Type B pancreatic cell (in vitro differentiated cells): ENCODE measurements around the gene ODF4. TPM values are rescaled to one million over a fixed set of nuclear protein-coding genes. Genes with fewer than 3 reads are reported as not detected.
A peak's percentile ranks its signal among the peaks of the same experiment; 100 is the strongest.
"Not testable (repeated sequence)": the region's sequence is repeated elsewhere in the genome, so short reads cannot be mapped to it uniquely, and the experiment has no call there.

Experiments
- DNase-seq: peaks from one replicate; pipeline ENCODE4 v3.0.0; 2021; ENCODE audit warnings: mixed read lengths; ENCODE audit not compliant: unreplicated experiment; ENCODE audit errors: extremely low spot score
- H3K27ac Mint-ChIP-seq: 2 replicates; pipeline ENCODE4 v1.8.0; 2021; ENCODE audit warnings: mild to moderate bottlenecking, mixed read lengths
- H3K27me3 Mint-ChIP-seq: 2 replicates; pipeline ENCODE4 v1.8.0; 2021; ENCODE audit warnings: mixed read lengths
- H3K36me3 Mint-ChIP-seq: 2 replicates; pipeline ENCODE4 v1.8.0; 2021; ENCODE audit warnings: mixed read lengths
- H3K4me1 Mint-ChIP-seq: one replicate; pipeline ENCODE4 v1.8.0; 2021; ENCODE audit warnings: mixed read lengths; ENCODE audit not compliant: unreplicated experiment
- H3K4me3 Mint-ChIP-seq: 2 replicates; pipeline ENCODE4 v1.8.0; 2021; ENCODE audit warnings: mild to moderate bottlenecking, mixed read lengths
- H3K9me3 Mint-ChIP-seq: 2 replicates; pipeline ENCODE4 v1.8.0; 2021; ENCODE audit warnings: mixed read lengths
- CTCF ChIP-seq: fragments of 200-600 bp; sonication (generic); conservative IDR thresholded peaks from 2 replicates; pipeline ENCODE4 v1.5.0; 2021; ENCODE audit warnings: antibody characterized with exemption, mild to moderate bottlenecking
- total RNA-seq: library from RNA; stranded (reverse); gene quantifications from 2 replicates; pipeline ENCODE4 v1.2.1, GENCODE V29; 2021; ENCODE audit warnings: low replicate concordance

Gene ODF4
- total RNA-seq, 1 donor from 2014 or later, result not detected

GRCh38 chr17:8371786-8372185 lies 32.1 kb downstream of the ODF4 start:
- no peak for TF ChIP-seq CTCF
- Mint-ChIP-seq H3K4me3 (no peak overlapping the region), H3K27me3 (no peaks in the 10 kb centered on the region)

GRCh38 chr17:8372422-8372821 lies 32.8 kb downstream of the ODF4 start:
- DNase-seq, result no peak
- H3K36me3 Mint-ChIP-seq, result peaks cover 24% of the 10 kb centered on the region
- no peaks in the 10 kb centered on the region for H3K9me3 Mint-ChIP-seq
- no peak for TF ChIP-seq CTCF
- H3K27ac Mint-ChIP-seq, result peak overlapping the region; percentile 41
- H3K27me3 Mint-ChIP-seq, result no peaks in the 10 kb centered on the region
- H3K4me3 Mint-ChIP-seq, result no peak overlapping the region
- H3K4me1 Mint-ChIP-seq, result peaks cover 12% of the 10 kb centered on the region

More at GRCh38 chr17:8371786-8372185, 32.1 kb downstream of the ODF4 start:
- no peak for DNase-seq
- Mint-ChIP-seq H3K4me1 (peaks cover 9% of the 10 kb centered on the region), H3K9me3 (no peaks in the 10 kb centered on the region), H3K27ac (no peak overlapping the region), H3K36me3 (peaks cover 21% of the 10 kb centered on the region)

GRCh38 chr17:8373856-8374255 lies 34.2 kb downstream of the ODF4 start:
- peaks cover 27% of the 10 kb centered on the region for H3K36me3 Mint-ChIP-seq

GRCh38 chr17:8375738-8376259 lies 36.2 kb downstream of the ODF4 start:
- peak overlapping the region; percentile 93 for H3K27ac Mint-ChIP-seq
- H3K27me3 Mint-ChIP-seq, result no peaks in the 10 kb centered on the region
- TF ChIP-seq CTCF, result no peak
- H3K36me3 Mint-ChIP-seq, result peaks cover 17% of the 10 kb centered on the region
- H3K4me1 Mint-ChIP-seq, result peaks cover 26% of the 10 kb centered on the region
- H3K9me3 Mint-ChIP-seq, result no peaks in the 10 kb centered on the region
- peak overlapping the region; percentile 87 for H3K4me3 Mint-ChIP-seq
- DNase-seq, result no peak

More at GRCh38 chr17:8373856-8374255, 34.2 kb downstream of the ODF4 start:
- not testable (repeated sequence) for H3K9me3 Mint-ChIP-seq, H3K27me3 Mint-ChIP-seq, DNase-seq, H3K27ac Mint-ChIP-seq, H3K4me3 Mint-ChIP-seq
- peaks cover 19% of the 10 kb centered on the region for H3K4me1 Mint-ChIP-seq

- Mint-ChIP-seq H3K27me3 (no peaks in the 10 kb centered on the region), H3K27ac (peak within 1 kb of the TSS; percentile 93), H3K4me3 (peak within 1 kb of the TSS; percentile 87), H3K36me3 (peaks cover 22% of the 10 kb centered on the region), H3K4me1 (peaks cover 22% of the 10 kb centered on the region), H3K9me3 (no peaks in the 10 kb centered on the region)
- peak; percentile 94 for DNase-seq
- TF ChIP-seq CTCF, result peak; percentile 77
These were observed 36.8 kb downstream of the ODF4 start, which contains the start of gene KRABD2 for GRCh38 chr17:8376271-8377067. TSS of gene KRABD2 (minus strand) at chr17:8376704.

GRCh38 chr17:8377422-8377821 lies 37.8 kb downstream of the ODF4 start:
- Mint-ChIP-seq H3K4me1 (peaks cover 22% of the 10 kb centered on the region), H3K27me3 (no peaks in the 10 kb centered on the region), H3K27ac (peak overlapping the region; percentile 93)

GRCh38 chr17:8378117-8378516 lies 38.5 kb downstream of the ODF4 start:
- not testable (repeated sequence) for H3K4me3 Mint-ChIP-seq, DNase-seq, H3K9me3 Mint-ChIP-seq, H3K27me3 Mint-ChIP-seq
- H3K27ac Mint-ChIP-seq, result peak overlapping the region; percentile 93
- H3K4me1 Mint-ChIP-seq, result peaks cover 26% of the 10 kb centered on the region
- H3K36me3 Mint-ChIP-seq, result peaks cover 33% of the 10 kb centered on the region

More at GRCh38 chr17:8377422-8377821, 37.8 kb downstream of the ODF4 start:
- no peak for DNase-seq
- Mint-ChIP-seq H3K9me3 (no peaks in the 10 kb centered on the region), H3K4me3 (peak overlapping the region; percentile 87), H3K36me3 (peaks cover 27% of the 10 kb centered on the region)
- no peak for TF ChIP-seq CTCF
